Tibial nerve (tissue), 4 donors: Measurements from ENCODE around the gene TMEM38B. TPM values are rescaled to one million over a fixed set of nuclear protein-coding genes. Genes with fewer than 3 reads are reported as not detected.

Source experiments
- DNase-seq, 2 donors: peaks; one replicate each; pipeline ENCODE4 v3.0.0-alpha.2; 2019; ENCODE audit warnings: low spot score in 2 of 2
- H3K27ac ChIP-seq, 4 donors: fragments of 200-600 bp; sonication (generic) in 3 of 4; one replicate each; pipeline ENCODE4 v1.5.1; 2017 to 2019; ENCODE audit warnings: mild to moderate bottlenecking in 1 of 4
- H3K27me3 ChIP-seq, 2 donors: fragments of 200-600 bp; sonication (generic) in 1 of 2; one replicate each; pipeline versions ENCODE4 v1.5.1 to v1.6.0; 2017 to 2019
- H3K36me3 ChIP-seq, 3 donors: fragments of 200-600 bp; sonication (generic); one replicate each; pipeline ENCODE4 v1.5.1; 2018 to 2019
- H3K4me1 ChIP-seq, 4 donors: fragments of 200-600 bp; sonication (generic) in 3 of 4; one replicate each; pipeline ENCODE4 v1.5.1; 2017 to 2019
- H3K4me3 ChIP-seq, 4 donors: fragments of 200-600 bp; sonication (generic) in 3 of 4; one replicate each; pipeline ENCODE4 v1.5.1; 2017 to 2019; ENCODE audit warnings: mild to moderate bottlenecking in 1 of 4, moderate library complexity in 1 of 4
- H3K9me3 ChIP-seq, 4 donors: fragments of 200-600 bp; sonication (generic) in 3 of 4; one replicate each; pipeline ENCODE4 v1.5.1; 2017 to 2019
- EP300 ChIP-seq, 2 donors: sonication (generic); formaldehyde crosslinking; IDR thresholded peaks; one replicate each; pipeline ENCODE4 v1.6.1; 2017; ENCODE audit warnings: antibody characterized with exemption in 2 of 2, mild to moderate bottlenecking in 1 of 2
- POLR2A ChIP-seq, 2 donors: fragments of 450-650 bp; IDR thresholded peaks; one replicate each; pipeline ENCODE4 v1.6.1; 2017; ENCODE audit warnings: antibody characterized with exemption in 2 of 2, mild to moderate bottlenecking in 2 of 2, moderate library complexity in 2 of 2
- WGBS, 2 donors: methylation state at CpG; one replicate each; pipeline ENCODE4 v1.1.5; 2018; 5-methylcytosine and 5-hydroxymethylcytosine counted together
- total RNA-seq, 4 donors: library from RNA; depleted of rRNA; stranded (reverse); fragments of >200 nt; gene quantifications; one replicate each; pipeline ENCODE4 v1.1.0, GENCODE V29; 2016
- TF ChIP-seq, protein P1 (sequence below), 5 experiments: fragments of 200-600 bp in 3 of 5; fragments of 450-650 bp in 2 of 5; sonication (generic) in 3 of 5; IDR thresholded peaks; one replicate each; pipeline ENCODE4 v1.5.1; 2016 to 2019; ENCODE audit warnings: antibody characterized with exemption in 5 of 5, mild to moderate bottlenecking in 3 of 5, moderate library complexity in 2 of 5

The TMEM38B gene
- total RNA-seq, 4 donors from 2014 or later: 6.8 to 27.0 (median 10.9) TPM

DNA sequence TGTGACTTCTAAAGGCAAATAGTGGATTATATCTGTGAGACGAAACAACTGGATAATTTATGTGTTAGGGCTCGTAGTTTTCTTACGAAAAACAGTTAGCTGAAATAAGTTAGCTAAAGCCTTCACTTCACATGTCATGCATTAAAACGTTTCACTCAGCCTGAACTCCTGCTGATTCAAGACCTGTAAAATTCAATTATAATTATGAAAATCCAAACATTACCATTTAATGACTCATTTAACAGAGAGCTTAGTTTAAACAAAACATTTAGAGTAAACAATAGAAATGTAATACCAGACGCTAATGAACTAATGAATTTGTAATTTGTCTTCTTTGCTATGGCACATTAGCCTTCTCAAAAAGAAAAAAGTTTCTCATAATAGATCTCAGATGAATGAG lies 30.4 kb upstream of the TMEM38B start:
- DNase-seq: no peak
- no peak overlapping the region for H3K4me3 ChIP-seq
- 76 to 86% methylated on average over 5 of the region's 5 CpGs for WGBS, 2 donors
- H3K36me3 ChIP-seq: no peaks in the 10 kb centered on the region
- TF ChIP-seq, protein P1, sequence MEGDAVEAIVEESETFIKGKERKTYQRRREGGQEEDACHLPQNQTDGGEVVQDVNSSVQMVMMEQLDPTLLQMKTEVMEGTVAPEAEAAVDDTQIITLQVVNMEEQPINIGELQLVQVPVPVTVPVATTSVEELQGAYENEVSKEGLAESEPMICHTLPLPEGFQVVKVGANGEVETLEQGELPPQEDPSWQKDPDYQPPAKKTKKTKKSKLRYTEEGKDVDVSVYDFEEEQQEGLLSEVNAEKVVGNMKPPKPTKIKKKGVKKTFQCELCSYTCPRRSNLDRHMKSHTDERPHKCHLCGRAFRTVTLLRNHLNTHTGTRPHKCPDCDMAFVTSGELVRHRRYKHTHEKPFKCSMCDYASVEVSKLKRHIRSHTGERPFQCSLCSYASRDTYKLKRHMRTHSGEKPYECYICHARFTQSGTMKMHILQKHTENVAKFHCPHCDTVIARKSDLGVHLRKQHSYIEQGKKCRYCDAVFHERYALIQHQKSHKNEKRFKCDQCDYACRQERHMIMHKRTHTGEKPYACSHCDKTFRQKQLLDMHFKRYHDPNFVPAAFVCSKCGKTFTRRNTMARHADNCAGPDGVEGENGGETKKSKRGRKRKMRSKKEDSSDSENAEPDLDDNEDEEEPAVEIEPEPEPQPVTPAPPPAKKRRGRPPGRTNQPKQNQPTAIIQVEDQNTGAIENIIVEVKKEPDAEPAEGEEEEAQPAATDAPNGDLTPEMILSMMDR (IDR thresholded peaks at IDR 0.05): no peak
- TF ChIP-seq POLR2A (IDR thresholded peaks at IDR 0.05) (no peak), EP300 (IDR thresholded peaks at IDR 0.05) (no peak)
- no peaks in the 10 kb centered on the region for H3K4me1 ChIP-seq
- no peaks in the 10 kb centered on the region for H3K9me3 ChIP-seq
- H3K27me3 ChIP-seq: no peaks in the 10 kb centered on the region
- H3K27ac ChIP-seq: no peak overlapping the region

DNA sequence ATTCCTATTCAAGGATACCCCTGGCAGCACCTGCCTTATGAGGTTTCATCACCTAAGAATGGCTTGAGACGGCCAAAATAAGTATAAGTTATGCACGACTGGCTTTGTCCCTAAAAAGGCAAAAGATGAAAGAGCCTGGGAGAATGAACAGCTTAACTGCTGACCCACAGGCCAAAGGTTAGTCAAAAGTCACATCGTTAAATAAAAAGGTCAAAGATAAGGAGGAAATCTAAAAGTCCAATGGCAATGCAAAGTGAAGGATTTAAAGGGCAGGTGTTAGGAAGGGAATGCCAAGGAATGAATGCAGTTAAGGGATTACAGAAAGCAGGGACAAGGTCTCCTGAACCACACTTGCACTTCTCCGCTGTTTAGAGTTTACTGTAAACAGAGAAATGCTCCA lies 26.5 kb upstream of the TMEM38B start:
- Histone ChIP-seq H3K9me3 (no peaks in the 10 kb centered on the region), H3K36me3 (no peaks in the 10 kb centered on the region), H3K27me3 (no peaks in the 10 kb centered on the region), H3K4me1 (no peaks in the 10 kb centered on the region), H3K4me3 (no peak overlapping the region), H3K27ac (no peak overlapping the region)
- no peak for DNase-seq
- TF ChIP-seq, protein P1 (IDR thresholded peaks at IDR 0.05): no peak
- TF ChIP-seq POLR2A (IDR thresholded peaks at IDR 0.05): no peak
- WGBS, 2 donors: 39 to 46% methylated on average over 4 of the region's 4 CpGs

DNA sequence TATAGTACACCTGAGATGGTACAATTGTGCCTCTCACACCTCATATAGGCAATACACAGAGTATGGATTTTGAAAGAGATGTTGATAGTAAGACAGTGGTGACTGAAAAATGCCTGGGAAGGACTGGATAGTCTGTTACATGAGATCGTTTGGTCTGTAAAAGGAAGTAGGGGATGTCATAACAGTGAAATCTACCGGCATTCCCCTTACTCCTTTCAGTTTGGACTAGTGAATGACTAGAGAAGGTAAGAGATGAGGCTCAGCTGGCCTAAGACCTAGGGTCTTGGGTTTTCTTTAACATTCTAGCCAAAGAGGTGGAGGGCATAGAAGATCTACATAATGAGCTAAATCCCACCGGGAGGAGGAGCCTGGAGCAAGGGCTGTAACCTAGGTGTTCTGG lies 24.0 kb upstream of the TMEM38B start:
- WGBS, 2 donors: 66% methylated on average over 3 of the region's 3 CpGs

DNA sequence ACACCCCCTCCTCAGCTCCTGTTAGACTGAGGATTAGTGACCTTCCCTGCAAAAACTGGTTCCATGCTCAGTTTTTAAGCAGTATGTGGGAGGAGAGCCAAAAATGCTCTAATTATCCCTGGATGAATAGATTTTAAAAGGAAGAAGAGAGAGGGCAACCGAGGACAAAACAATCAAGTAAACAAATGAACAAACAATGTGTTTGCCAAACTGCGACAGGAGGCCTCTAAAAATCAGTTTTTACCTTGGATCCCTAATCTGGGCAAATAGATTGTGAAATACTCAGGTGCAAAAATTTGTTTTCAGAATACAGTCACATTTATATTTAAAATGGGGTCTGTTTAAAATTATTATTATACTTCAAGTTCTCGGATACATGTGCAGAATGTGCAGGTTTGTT lies 23.6 kb upstream of the TMEM38B start:
- Histone ChIP-seq H3K9me3 (no peaks in the 10 kb centered on the region), H3K4me1 (no peaks in the 10 kb centered on the region), H3K27ac (no peak overlapping the region), H3K36me3 (no peaks in the 10 kb centered on the region), H3K4me3 (no peak overlapping the region), H3K27me3 (no peaks in the 10 kb centered on the region)
- DNase-seq: no peak
- WGBS, 2 donors: 66 to 72% methylated on average over 3 of the region's 3 CpGs
- TF ChIP-seq, protein P1 (IDR thresholded peaks at IDR 0.05): no peak
- TF ChIP-seq EP300 (IDR thresholded peaks at IDR 0.05): no peak
- TF ChIP-seq POLR2A (IDR thresholded peaks at IDR 0.05): no peak

More for the DNA sequence above, 24.0 kb upstream of the TMEM38B start:
- no peaks in the 10 kb centered on the region for H3K4me1 ChIP-seq
- H3K27me3 ChIP-seq: no peaks in the 10 kb centered on the region
- no peaks in the 10 kb centered on the region for H3K36me3 ChIP-seq
- no peaks in the 10 kb centered on the region for H3K9me3 ChIP-seq
- TF ChIP-seq, protein P1 (IDR thresholded peaks at IDR 0.05): no peak
- no peak for TF ChIP-seq POLR2A (IDR thresholded peaks at IDR 0.05)
- no peak for TF ChIP-seq EP300 (IDR thresholded peaks at IDR 0.05)
- no peak for DNase-seq
- no peak overlapping the region for H3K27ac ChIP-seq
- H3K4me3 ChIP-seq: no peak overlapping the region

DNA sequence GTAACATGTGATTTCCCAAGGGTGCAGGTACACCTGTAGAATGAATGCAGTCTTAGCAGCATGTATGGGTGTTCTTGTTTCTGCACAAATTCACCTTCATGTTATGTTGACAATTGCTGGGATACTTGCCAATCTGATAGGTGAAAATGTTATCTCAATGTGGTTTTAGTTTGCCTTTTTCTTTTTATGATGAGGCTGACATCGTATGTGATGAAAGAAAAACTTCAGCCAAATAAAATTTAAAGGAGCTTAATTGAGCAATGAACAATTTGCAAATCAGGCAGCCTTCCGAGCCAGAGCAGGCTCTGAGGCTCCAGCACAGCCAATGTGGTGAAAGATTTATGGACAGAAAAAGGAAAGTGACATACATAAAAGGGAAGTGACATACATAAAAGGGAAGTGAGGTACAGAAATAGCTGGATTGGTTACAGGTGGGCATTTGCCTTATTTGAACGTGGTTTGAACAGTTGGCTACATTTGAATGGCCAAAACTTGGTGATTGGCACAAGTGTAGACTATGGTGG lies 21.6 kb upstream of the TMEM38B start:
- no peaks in the 10 kb centered on the region for H3K4me1 ChIP-seq
- WGBS, 2 donors: 46 to 49% methylated on average over 3 of the region's 3 CpGs
- no peak for DNase-seq

More for the DNA sequence above, 21.6 kb upstream of the TMEM38B start:
- no peaks in the 10 kb centered on the region for H3K36me3 ChIP-seq
- TF ChIP-seq EP300 (IDR thresholded peaks at IDR 0.05): no peak
- TF ChIP-seq, protein P1 (IDR thresholded peaks at IDR 0.05): no peak
- TF ChIP-seq POLR2A (IDR thresholded peaks at IDR 0.05): no peak
- no peak overlapping the region for H3K27ac ChIP-seq
- no peaks in the 10 kb centered on the region for H3K9me3 ChIP-seq
- no peaks in the 10 kb centered on the region for H3K27me3 ChIP-seq
- no peak overlapping the region for H3K4me3 ChIP-seq
